Cardiac fibroblast (primary cell): ENCODE results near the gene EIF4B.

Source experiments
- DNase-seq, 2 donors: peaks; one replicate each; pipeline versions ENCODE4 v3.0.0 to v3.0.0-alpha.2; 2010; ENCODE audit warnings: low read depth in 2 of 2
- H3K4me3 ChIP-seq, 2 donors: replicated peaks in 1 of 2; 1 replicate in 1 of 2; 2 replicates in 1 of 2; pipeline ENCODE4 v1.5.1; 2011; ENCODE audit warnings: low read depth in 2 of 2, low read length in 2 of 2, mild to moderate bottlenecking in 2 of 2, moderate library complexity in 1 of 2
- CTCF ChIP-seq: IDR thresholded peaks from one replicate; pipeline ENCODE4 v1.5.1; 2011; ENCODE audit warnings: low read depth, mild to moderate bottlenecking, low read length, inconsistent platforms

Gene EIF4B

GRCh38 chr12:53050426-53051057 lies 44.3 kb downstream of the EIF4B start:
- TF ChIP-seq CTCF: no peak
- H3K4me3 ChIP-seq: peak overlapping the region; percentile 85 to 93
- no peak for DNase-seq

- DNase-seq: peak; percentile 75 to 89
- peak; percentile 16 for TF ChIP-seq CTCF
- H3K4me3 ChIP-seq: peak overlapping the region; percentile 85 to 93
These were observed 45.0 kb downstream of the EIF4B start for GRCh38 chr12:53051058-53051880.

- no peak for TF ChIP-seq CTCF
- H3K4me3 ChIP-seq: peak overlapping the region; percentile 85 to 93
- no peak for DNase-seq
These were observed 45.7 kb downstream of the EIF4B start for GRCh38 chr12:53051881-53052412.

GRCh38 chr12:53052419-53053217 lies 46.4 kb downstream of the EIF4B start:
- TF ChIP-seq CTCF: no peak
- DNase-seq: peak; percentile 85 to 93
- peak overlapping the region; percentile 85 to 93 for H3K4me3 ChIP-seq

- peak; percentile 76 for TF ChIP-seq CTCF
- peak in 1 of 2 donors; percentile 34 for DNase-seq
- H3K4me3 ChIP-seq: peak overlapping the region; percentile 16 to 41
These were observed 47.2 kb downstream of the EIF4B start for GRCh38 chr12:53053218-53054111.
